Limb (tissue), 2 donors: ENCODE measurements around the gene PIK3C2G.

Experiments
- DNase-seq, 2 donors: peaks; one replicate each; pipeline ENCODE4 v3.0.0-alpha.2; 2016; ENCODE audit errors: extremely low spot score in 2 of 2

PIK3C2G gene

DNA sequence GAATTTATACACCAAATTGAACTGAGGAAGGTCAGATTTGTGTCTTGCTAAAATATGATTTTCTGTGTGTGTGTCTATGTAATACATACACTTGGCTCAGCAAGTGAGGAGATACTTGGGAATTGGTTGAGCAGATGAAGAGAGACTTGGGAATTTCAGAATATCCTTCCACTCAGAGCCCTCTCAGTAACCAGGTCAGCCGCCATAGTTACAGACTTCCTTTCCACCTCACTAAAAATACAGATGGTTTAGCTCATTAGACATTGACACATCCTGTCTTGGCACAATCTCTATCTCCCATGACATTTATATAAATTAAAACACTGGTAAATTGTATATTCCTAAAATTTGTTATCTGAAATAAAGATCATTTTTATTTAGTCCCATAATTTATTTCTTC is 15.9 kb downstream of the PIK3C2G start:
- DNase-seq: no peak

DNA sequence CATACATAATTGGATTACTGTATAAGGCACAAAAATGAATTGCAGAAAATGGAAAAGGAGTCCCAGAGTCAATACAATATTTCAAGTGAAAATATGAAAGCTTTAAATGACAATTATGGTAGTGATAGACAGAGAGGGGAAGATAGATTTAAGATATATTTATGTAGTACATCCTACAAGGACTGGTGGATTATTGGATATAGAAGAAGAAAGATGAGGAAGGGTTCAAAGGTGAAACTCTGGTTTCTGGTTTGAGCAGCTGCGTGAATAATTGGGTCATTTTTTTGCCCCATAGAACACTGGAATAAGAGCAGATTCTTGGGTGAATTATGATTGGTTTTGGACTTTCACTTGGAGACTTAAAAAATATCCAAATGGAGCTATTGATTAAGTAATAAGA is 19.4 kb downstream of the PIK3C2G start:
- DNase-seq: no peak

- DNase-seq: no peak
Observed at GRCh38 chr12:18281941-18282340, 20.6 kb downstream of the PIK3C2G start.

DNA sequence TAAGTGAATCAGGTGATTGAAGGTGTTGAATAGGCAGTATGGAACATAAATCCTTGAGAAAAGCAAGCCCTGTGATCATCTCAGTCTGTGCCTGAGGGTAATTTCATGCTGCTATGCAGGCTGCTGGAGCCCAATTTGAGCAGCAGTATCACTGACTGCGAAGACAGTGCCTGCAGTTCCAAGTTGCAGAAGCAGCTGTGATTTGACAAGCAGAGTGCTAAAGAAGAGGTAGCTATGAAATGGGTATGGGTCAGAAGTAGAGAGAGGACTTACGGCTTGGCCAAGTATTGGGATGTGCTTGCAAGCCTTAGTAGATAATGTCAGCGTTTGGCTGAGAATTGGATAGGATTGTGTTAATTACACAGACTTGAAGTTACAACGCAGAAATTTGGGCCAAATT is 22.5 kb downstream of the PIK3C2G start:
- peak in 1 of 2 donors; percentile 26 for DNase-seq

DNA sequence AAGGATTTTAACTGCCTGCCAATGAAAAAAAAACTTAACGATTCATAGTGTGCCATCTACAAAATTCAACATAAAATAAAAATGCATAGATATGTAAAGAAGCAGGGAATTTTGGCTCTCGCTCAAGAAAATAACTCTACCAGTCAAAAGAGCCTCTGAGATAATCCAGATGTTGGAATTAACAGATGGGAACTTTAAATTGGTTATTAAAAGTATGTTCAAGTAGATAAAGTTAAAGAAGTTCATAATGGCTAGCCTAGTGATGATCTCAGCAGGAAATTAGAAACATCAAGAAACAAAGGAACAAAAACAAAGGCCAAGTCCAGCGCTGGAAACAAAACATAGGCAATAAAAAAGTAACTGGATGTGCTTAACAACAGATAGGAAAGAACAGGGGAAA is 23.1 kb downstream of the PIK3C2G start:
- peak in 1 of 2 donors; percentile 25 for DNase-seq

DNA sequence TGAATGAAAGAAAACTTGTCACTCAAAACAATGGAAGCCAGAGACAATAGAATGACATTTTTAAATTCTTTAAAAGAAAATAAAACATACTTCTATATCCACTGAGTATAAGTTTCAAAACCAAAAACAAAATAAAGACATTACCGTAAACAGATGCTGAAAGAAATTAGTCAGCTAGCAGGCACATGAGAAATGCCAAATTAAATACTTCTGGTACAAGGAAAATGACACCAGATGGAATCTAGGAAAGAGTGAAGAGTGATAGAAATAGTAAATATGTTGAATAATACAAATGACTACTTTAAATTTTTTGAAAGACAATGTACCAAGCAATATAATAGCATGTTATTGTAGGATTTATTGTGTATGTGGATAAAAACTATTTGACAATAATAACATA is 23.8 kb downstream of the PIK3C2G start:
- no peak for DNase-seq

- no peak for DNase-seq
Observed at GRCh38 chr12:18290386-18290785, 29.1 kb downstream of the PIK3C2G start.

GRCh38 chr12:18294889-18295288 is 33.6 kb downstream of the PIK3C2G start:
- DNase-seq: no peak

DNA sequence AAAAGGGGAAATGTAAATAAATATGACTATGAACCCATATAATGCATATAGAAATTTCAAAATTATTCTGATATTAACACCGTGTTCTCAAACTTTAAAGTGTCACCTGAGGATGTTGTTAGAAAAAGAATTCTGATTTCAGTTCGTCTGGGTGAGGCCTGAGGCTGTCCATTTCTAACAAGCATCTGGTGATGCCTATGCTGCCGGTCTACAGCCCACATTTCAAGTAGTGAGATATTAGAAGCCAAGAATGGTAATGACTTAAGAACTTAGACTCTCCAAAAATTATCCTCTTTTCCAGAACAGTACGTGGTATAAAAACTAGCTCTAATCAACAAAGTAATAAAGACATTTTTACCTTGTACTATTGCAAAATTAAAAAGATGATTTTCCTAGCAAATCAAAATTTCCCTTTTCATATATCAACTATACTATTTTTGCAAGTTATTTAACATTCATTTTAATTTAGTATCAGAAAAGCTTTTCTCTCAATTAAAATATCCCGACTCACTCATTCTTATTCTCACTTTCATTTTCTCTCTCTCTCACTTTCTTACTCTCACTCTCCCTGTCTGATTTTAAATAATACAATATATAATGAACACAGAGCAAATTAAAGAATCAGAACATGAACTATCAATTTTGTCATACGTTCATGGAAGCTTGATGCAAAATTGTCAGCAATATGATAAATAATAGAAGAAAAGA is 35.0 kb downstream of the PIK3C2G start:
- no peak for DNase-seq

DNA sequence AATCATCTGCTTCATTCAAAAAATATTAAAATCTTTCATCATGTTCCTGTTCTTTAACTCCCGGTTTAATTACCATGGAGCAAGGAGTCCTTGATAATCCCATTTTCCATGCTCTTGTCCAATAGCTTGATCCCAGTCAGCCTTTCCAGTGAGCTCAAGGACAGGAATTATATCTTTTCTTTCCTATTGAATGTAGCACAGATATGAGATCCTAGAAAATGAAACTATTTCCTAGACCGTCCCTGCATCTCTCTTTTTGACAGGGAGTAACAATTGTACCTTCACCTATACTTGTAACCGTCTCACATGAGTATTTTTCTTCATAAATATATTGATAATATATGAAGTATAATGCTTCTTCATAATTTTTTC is 35.6 kb downstream of the PIK3C2G start:
- no peak for DNase-seq

GRCh38 chr12:18297902-18298301 is 36.6 kb downstream of the PIK3C2G start:
- no peak for DNase-seq

- no peak for DNase-seq
Observed at GRCh38 chr12:18302809-18303430, 41.6 kb downstream of the PIK3C2G start.

DNA sequence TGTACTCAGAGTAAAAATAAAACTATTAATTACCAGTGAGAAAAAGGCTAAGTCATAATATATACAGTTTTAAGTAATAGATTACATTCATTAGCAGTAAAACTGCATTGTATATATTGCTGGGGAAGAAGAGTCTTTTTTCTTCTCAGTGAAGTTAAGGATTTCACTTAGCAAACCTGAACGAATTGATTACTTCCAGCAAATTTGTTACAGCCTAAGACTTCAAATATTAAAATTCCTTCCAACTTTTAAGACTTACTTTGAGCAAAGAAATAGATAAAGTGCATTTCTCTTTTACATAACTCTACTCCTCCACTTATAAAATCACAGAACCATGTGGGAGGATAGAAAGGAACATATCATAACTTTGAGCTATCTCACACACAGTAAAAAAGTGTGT is 43.3 kb downstream of the PIK3C2G start:
- no peak for DNase-seq

DNA sequence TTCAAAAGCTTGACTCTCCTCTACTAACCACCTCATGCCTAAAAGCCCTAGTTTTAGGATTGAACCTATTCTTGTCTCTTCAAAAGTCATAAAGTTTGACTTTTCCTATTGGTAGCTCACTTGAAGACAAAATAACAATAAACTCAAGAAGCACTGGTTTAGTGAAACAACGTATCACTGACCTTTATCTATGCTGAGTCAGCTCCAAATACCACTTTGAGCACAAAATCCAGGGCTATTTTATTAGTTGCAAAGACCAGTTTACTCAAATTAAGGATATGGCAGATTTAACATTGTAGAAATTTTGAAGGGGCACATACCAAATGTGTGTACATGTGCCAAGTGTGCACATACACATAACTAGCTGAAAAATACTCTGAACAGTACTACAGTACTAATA is 45.0 kb downstream of the PIK3C2G start:
- no peak for DNase-seq

GRCh38 chr12:18313306-18313705 is 52.0 kb downstream of the PIK3C2G start:
- DNase-seq: no peak

GRCh38 chr12:18320036-18320617 is 58.8 kb downstream of the PIK3C2G start:
- peak in 1 of 2 donors; percentile 14 for DNase-seq

DNA sequence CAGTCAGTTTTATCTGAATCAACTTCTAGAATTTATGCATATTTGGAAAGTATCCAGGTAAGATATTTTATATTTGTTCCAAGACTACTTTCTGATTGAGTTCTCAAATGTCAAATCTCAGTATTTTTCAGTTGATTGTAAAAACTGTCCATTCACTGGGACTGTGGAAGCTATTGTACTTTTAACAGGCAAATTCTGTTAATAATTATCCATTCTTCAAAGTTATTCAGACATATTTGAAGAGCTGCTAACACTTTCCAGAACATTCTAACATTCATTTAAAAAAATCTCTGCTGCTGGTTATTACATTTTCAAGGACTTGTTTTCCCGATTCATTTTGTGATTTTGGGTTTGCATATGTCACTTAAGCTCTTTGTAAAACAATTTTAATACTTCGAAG is 59.7 kb downstream of the PIK3C2G start:
- DNase-seq: no peak

DNA sequence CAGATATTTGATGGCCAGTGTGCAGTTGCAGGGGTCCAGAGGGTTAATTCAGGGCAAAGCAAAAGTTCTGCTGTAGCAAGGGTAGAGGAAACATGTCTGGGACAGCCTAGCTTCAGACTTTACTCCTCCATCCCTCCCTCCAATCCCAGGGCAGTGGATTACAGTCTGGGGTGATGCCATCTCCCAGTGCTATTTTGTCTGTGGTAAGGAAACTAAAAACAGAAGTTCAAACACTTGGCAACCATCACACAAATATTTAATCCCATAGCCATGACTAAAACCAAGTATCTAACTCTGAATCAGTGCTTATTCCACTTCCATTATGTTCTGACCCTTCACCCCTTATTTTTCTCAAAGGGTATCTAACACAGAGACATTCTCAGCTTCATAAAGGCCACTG is 61.8 kb downstream of the PIK3C2G start:
- no peak for DNase-seq

DNA sequence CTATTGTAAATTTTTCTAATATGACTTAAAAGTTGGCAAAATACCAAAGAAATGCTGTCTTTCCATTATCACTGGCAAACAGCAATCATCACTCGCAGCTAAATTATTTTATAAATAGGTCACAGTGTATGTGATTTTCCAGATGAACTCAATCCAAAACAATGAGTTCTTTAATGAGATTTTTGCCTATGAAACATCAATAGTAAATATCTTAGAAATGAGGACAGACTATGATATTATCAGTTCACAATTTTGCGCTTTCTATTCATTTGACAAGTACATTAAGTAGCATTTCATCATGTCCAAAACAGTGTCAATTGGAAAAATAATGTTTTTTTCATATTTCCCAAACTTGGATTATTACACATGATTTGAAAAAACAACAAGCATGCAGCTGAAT is 65.7 kb downstream of the PIK3C2G start:
- DNase-seq: no peak

DNA sequence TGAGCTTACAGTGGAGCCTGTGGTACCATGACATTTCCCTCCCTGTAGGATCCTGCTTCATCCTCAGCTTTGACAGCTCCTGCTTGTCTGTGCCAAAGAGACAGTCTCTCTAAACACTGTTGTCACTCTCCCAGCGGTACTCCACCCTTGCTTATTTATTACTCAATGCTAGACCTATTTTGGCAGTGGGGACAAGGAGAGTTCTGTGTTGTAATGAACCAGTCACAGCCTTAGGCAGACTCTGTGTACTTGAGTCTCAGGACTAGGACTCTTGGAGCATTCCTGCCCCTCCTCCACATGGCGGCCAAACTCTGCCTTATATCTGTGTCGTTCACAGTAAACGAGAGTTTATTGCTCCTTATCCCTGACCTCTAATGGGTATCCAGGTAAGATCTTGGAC is 70.9 kb downstream of the PIK3C2G start:
- no peak for DNase-seq

- no peak for DNase-seq
Observed at GRCh38 chr12:18339633-18340032, 78.3 kb downstream of the PIK3C2G start.

- no peak for DNase-seq
Observed at GRCh38 chr12:18340186-18340585, 78.9 kb downstream of the PIK3C2G start.

- DNase-seq: no peak
Observed at GRCh38 chr12:18340786-18341185, 79.5 kb downstream of the PIK3C2G start.
